GM04504 (cell line): ENCODE data around the gene TAX1BP1.
"Not testable (repeated sequence)": the region's sequence is repeated elsewhere in the genome, so short reads cannot be mapped to it uniquely, and the experiment has no call there.

Source experiments
- DNase-seq: peaks from one replicate; pipeline ENCODE4 v3.0.0-alpha.2; 2012; ENCODE audit warnings: low read depth

Gene TAX1BP1

GRCh38 chr7:27843584-27844305 lies 103.8 kb downstream of the TAX1BP1 start:
- no peak for DNase-seq

GRCh38 chr7:27846388-27846787 lies 106.4 kb downstream of the TAX1BP1 start:
- DNase-seq, result no peak

- no peak for DNase-seq
Observed at GRCh38 chr7:27850531-27850930, 110.6 kb downstream of the TAX1BP1 start.

GRCh38 chr7:27856703-27857485 lies 116.9 kb downstream of the TAX1BP1 start:
- not testable (repeated sequence) for DNase-seq

GRCh38 chr7:27860800-27861199 lies 120.8 kb downstream of the TAX1BP1 start:
- no peak for DNase-seq

- no peak for DNase-seq
Observed at GRCh38 chr7:27861747-27862146, 121.8 kb downstream of the TAX1BP1 start.

GRCh38 chr7:27863880-27864279 lies 123.9 kb downstream of the TAX1BP1 start:
- DNase-seq, result no peak

GRCh38 chr7:27866256-27866655 lies 126.3 kb downstream of the TAX1BP1 start:
- no peak for DNase-seq

- DNase-seq, result no peak
Observed at GRCh38 chr7:27866828-27867672, 127.1 kb downstream of the TAX1BP1 start.

- DNase-seq, result peak; percentile 11
Observed at GRCh38 chr7:27868131-27868550, 128.2 kb downstream of the TAX1BP1 start.

- DNase-seq, result no peak
Observed at GRCh38 chr7:27869056-27869455, 129.1 kb downstream of the TAX1BP1 start.

- no peak for DNase-seq
Observed at GRCh38 chr7:27870595-27870994, 130.6 kb downstream of the TAX1BP1 start.

- DNase-seq, result no peak
Observed at GRCh38 chr7:27871086-27871485, 131.1 kb downstream of the TAX1BP1 start.

- DNase-seq, result no peak
Observed at GRCh38 chr7:27871866-27872265, 131.9 kb downstream of the TAX1BP1 start.

GRCh38 chr7:27872356-27873275 lies 132.7 kb downstream of the TAX1BP1 start:
- peak; percentile 4 for DNase-seq

GRCh38 chr7:27873981-27874957 lies 134.3 kb downstream of the TAX1BP1 start:
- peak; percentile 13 for DNase-seq

- DNase-seq, result no peak
Observed at GRCh38 chr7:27875061-27875460, 135.1 kb downstream of the TAX1BP1 start.

- DNase-seq, result no peak
Observed at GRCh38 chr7:27875832-27876231, 135.9 kb downstream of the TAX1BP1 start.

- no peak for DNase-seq
Observed at GRCh38 chr7:27876756-27877155, 136.8 kb downstream of the TAX1BP1 start.
